Retinal pigment epithelial cell (primary cell): Measurements from ENCODE around the gene CHD5.

Experiments used
- DNase-seq: peaks from one replicate; pipeline ENCODE4 v3.0.0-alpha.2; 2010; ENCODE audit warnings: low read depth
- H3K4me3 ChIP-seq: 2 replicates; pipeline ENCODE4 v1.5.1; 2011; ENCODE audit warnings: mild to moderate bottlenecking, low read length, control low read depth, moderate library complexity
- TF ChIP-seq, protein P1 (sequence below): conservative IDR thresholded peaks from 2 replicates; pipeline ENCODE4 v1.5.1; 2011; ENCODE audit warnings: low read depth, low read length, control low read depth, inconsistent platforms

The CHD5 gene

DNA sequence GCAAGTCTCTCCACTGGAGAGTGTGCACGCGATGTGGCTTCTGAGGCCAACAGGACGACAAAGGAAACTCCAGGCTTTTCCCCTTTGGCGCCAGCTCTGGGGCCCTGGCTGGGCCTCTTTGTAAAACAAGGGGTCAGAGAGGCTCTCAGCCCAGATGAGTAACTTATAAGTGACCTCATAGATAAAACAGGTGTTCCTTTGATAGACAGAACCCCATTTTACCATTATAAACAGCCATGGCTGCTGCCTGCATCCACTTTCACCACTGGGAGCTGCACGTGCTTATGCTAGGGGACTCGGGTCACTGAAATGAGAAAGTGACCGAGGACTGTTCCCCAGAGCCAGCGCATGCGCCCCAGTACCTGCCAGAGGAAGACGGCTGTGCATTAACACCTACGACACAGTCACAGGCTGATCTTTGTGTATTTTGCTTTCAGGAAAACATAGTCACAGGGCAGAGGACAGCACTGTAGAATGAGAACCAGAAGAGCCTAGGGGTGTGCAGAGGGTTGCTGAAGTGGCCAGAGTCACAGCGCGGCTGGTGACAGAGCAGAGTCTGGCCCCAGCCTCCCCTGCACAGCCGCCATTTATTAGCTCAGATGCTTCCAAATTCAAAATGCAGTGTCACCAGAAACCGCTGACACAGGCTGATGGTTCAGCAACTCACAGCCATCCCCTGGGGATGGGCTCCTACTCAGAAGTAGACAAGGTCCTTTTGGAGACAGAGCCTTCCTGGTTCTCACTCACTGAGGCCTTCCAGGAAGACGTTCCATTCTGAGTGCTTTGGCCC, 38.4 kb upstream of the CHD5 start:
- TF ChIP-seq, protein P1, sequence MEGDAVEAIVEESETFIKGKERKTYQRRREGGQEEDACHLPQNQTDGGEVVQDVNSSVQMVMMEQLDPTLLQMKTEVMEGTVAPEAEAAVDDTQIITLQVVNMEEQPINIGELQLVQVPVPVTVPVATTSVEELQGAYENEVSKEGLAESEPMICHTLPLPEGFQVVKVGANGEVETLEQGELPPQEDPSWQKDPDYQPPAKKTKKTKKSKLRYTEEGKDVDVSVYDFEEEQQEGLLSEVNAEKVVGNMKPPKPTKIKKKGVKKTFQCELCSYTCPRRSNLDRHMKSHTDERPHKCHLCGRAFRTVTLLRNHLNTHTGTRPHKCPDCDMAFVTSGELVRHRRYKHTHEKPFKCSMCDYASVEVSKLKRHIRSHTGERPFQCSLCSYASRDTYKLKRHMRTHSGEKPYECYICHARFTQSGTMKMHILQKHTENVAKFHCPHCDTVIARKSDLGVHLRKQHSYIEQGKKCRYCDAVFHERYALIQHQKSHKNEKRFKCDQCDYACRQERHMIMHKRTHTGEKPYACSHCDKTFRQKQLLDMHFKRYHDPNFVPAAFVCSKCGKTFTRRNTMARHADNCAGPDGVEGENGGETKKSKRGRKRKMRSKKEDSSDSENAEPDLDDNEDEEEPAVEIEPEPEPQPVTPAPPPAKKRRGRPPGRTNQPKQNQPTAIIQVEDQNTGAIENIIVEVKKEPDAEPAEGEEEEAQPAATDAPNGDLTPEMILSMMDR = no peak
- no peak overlapping the region for H3K4me3 ChIP-seq
- no peak for DNase-seq

DNA sequence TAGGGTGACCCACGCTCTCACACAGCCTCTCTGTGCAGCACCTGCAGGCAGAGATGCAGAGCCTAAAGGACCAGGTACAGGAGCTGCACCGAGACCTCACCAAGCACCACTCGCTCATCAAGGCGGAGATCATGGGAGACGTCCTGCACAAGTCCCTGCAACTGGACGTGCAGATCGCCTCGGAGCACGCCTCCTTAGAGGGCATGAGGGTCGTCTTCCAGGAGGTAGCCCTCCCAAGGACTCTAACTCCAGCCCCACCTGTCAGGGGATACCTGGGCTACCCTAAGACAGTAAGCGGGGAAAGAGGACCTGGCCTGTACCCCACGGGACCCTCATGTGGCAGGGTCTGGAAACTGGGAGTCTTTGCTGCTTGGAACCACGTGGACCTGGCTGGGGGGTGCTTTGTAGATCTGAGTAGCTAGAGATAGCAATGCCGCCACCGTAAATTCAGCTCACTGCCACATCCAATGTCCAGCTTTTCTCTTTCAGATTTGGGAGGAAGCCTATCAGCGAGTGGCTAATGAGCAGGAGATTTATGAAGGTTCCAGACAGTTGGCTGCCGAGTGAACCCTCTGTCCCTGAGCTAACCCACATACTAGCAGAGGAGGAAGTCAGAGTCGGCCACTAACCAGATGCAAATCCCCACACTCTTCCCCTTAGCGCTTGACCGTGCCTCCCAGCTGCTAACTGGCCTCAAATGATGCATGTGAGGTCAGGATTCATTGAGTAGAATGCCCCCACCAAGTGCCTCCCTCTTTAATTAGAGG, 32.3 kb upstream of the CHD5 start:
- TF ChIP-seq, protein P1 = no peak
- no peak for DNase-seq
- no peak overlapping the region for H3K4me3 ChIP-seq

DNA sequence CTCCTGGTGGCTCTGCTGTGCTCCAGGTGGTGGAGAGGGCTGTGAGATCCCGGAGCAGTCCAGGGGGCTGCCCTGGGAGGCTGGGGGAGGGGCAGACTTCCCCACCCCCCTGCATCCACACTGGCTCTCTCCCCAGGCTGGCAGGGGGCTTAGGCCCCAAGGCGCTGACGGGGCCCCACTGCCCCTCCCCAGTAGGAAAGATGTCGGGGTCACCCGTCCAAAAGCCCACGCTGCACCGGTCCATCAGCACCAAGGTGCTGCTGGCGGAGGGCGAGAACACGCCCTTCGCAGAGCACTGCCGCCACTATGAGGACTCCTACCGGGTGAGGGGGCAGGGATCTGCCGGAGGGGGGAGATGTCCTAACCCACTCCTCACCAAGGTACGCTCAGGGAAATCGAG, 31.6 kb upstream of the CHD5 start:
- no peak for DNase-seq
- H3K4me3 ChIP-seq = no peak overlapping the region
- TF ChIP-seq, protein P1 = no peak

DNA sequence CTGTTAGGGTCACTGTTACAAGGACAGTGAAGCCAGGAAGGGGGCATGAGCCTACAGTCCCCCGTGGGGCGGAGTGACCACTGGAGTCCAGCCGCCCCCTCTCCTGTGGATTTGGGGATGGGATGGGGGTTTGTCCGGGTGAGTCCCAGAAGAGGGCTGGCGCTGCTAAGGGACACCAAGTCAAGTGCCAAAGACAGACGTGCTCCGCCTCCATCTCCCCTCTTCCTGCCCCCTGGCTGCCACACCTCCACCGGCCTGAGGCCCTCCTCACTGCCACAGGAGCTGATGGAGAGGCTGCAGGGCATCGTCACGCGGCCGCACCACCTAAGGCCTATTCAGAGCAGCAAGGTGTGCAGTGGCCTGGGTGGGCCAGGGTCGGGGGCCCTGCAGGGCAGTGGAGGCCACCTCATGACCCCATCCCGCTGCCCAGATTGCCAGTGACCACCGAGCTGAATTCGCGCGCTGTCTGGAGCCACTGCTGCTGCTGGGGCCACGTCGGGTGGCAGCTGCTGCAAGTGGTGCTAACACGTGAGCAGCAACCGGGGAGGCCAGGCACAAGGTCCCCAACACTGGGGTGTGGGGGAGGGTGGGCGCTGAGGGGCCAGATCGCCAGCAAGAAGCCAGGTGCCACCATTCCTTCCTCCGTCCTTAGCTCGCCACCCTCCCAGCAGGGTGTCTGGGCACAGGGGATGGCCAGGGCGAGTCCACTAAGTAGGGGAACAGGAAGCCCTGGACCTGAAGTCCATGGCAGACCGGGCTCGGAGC, 30.7 kb upstream of the CHD5 start:
- no peak for DNase-seq
- TF ChIP-seq, protein P1 = no peak
- H3K4me3 ChIP-seq = no peak overlapping the region

DNA sequence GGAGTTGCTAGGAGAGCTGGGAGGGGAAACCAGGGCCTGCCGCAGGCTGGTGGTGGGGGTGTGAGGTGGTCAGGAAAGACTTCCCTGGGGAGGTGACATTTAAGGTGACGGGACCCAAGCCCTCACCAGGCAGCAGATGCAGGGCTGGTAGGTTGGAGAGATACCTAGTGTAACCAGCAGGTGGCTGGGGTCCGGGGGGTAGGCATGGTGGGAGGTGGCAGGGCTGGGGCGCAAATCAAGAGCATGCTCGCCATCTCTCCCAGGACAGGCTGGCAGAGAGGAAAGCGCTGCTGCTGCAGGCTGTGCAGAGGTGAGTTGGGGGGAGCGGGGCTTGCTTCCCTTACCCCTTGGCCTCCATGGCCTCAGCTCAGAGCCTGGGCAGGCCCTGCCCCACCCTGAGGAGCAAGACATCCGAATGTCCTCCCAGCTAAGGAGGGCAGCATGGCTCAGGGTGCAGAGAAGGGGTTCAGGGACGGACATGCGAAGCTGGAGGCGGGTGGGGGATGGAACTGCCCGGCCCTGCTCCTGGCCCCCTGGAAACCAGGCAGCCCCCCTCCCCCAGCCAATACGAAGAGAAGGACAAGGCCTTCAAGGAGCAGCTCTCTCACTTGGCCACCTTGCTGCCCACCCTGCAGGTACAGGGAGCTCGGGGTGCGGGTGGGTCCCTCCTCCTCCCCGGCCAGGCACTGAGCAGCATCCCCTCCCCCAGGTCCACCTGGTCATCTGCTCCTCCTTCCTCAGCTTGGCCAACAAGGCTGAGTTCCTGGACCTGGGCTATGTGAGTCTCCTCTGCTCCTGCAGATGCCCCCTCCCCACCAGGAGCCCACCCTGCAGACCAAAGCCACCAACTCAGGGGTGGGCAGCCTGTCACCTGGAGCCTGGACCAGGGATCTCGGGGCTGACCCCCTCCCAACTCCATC, 29.8 kb upstream of the CHD5 start:
- H3K4me3 ChIP-seq = no peak overlapping the region
- no peak for DNase-seq
- TF ChIP-seq, protein P1 = peak; percentile 33
